H9 (cell line): ENCODE data around the gene DBH. TPM values are rescaled to one million over a fixed set of nuclear protein-coding genes. Genes with fewer than 3 reads are reported as not detected.

ENCODE experiments used
- DNase-seq: peaks from one replicate; pipeline ENCODE4 v3.0.0-alpha.2; 2017
- H2AFZ ChIP-seq: one replicate; pipeline ENCODE4 v1.6.1; 2013; ENCODE audit warnings: mild to moderate bottlenecking, low read length, control low read depth, moderate library complexity
- H2AK5ac ChIP-seq: 2 replicates; pipeline ENCODE4 v1.6.1; 2013; ENCODE audit warnings: low read length, control low read depth, mixed read lengths; ENCODE audit not compliant: insufficient read length
- H2BK120ac ChIP-seq: one replicate; pipeline ENCODE4 v1.6.1; 2013; ENCODE audit warnings: low read depth, mild to moderate bottlenecking, low read length, control low read depth, inconsistent platforms; ENCODE audit not compliant: poor library complexity, severe bottlenecking
- H2BK12ac ChIP-seq: 2 replicates; pipeline ENCODE4 v1.6.1; 2013; ENCODE audit warnings: low read length, control low read depth, mixed read lengths, low read depth; ENCODE audit not compliant: insufficient read length
- H2BK15ac ChIP-seq: 2 replicates; pipeline ENCODE4 v1.6.1; 2013; ENCODE audit warnings: low read depth, low read length, control low read depth
- H2BK20ac ChIP-seq: one replicate; pipeline ENCODE4 v1.6.1; 2013; ENCODE audit warnings: low read depth, mild to moderate bottlenecking, low read length, control low read depth, inconsistent platforms; ENCODE audit not compliant: poor library complexity, severe bottlenecking
- H2BK5ac ChIP-seq: 2 replicates; pipeline ENCODE4 v1.6.1; 2013; ENCODE audit warnings: low read length, control low read depth, mixed read lengths; ENCODE audit not compliant: insufficient read length
- H3K14ac ChIP-seq: 2 replicates; pipeline ENCODE4 v1.6.1; 2013; ENCODE audit warnings: low read length, control low read depth; ENCODE audit not compliant: insufficient read depth
- H3K18ac ChIP-seq: 2 replicates; pipeline ENCODE4 v1.6.1; 2013; ENCODE audit warnings: low read depth, mild to moderate bottlenecking, mixed read lengths, low read length, control low read depth; ENCODE audit not compliant: insufficient read length
- H3K23ac ChIP-seq: 2 replicates; pipeline ENCODE4 v1.6.1; 2013; ENCODE audit warnings: low read length, control low read depth, mixed read lengths, low read depth; ENCODE audit not compliant: insufficient read length
- H3K23me2 ChIP-seq: 2 replicates; pipeline ENCODE4 v1.6.1; 2013; ENCODE audit warnings: low read depth, mild to moderate bottlenecking, mixed read lengths, low read length, control low read depth; ENCODE audit not compliant: insufficient read length, poor library complexity, severe bottlenecking
- H3K27ac ChIP-seq: 2 replicates; pipeline ENCODE4 v1.5.1; 2013; ENCODE audit warnings: low read length, control low read depth, mixed read lengths, low read depth; ENCODE audit not compliant: insufficient read length
- H3K27me3 ChIP-seq: 2 replicates; pipeline ENCODE4 v1.6.1; 2013; ENCODE audit warnings: low read length, control low read depth, inconsistent platforms; ENCODE audit not compliant: insufficient read depth
- H3K4ac ChIP-seq: 2 replicates; pipeline ENCODE4 v1.6.1; 2013; ENCODE audit warnings: low read depth, mild to moderate bottlenecking, control low read depth, inconsistent platforms, low read length, moderate library complexity
- H3K4me1 ChIP-seq: 2 replicates; pipeline ENCODE4 v1.6.1; 2013; ENCODE audit warnings: low read length, control low read depth, inconsistent platforms; ENCODE audit not compliant: insufficient read depth
- H3K4me2 ChIP-seq: 2 replicates; pipeline ENCODE4 v1.6.1; 2013; ENCODE audit warnings: low read length, control low read depth, mixed read lengths; ENCODE audit not compliant: insufficient read length, insufficient read depth
- H3K56ac ChIP-seq: 2 replicates; pipeline ENCODE4 v1.6.1; 2013; ENCODE audit warnings: low read depth, mild to moderate bottlenecking, mixed read lengths, low read length, control low read depth; ENCODE audit not compliant: insufficient read length
- H3K79me1 ChIP-seq: 2 replicates; pipeline ENCODE4 v1.6.1; 2013; ENCODE audit warnings: low read depth, mild to moderate bottlenecking, moderate library complexity, low read length, control low read depth, inconsistent platforms; ENCODE audit not compliant: insufficient read depth, poor library complexity, severe bottlenecking
- H3K79me2 ChIP-seq: 2 replicates; pipeline ENCODE4 v1.6.1; 2013; ENCODE audit warnings: low read length, control low read depth, inconsistent platforms; ENCODE audit not compliant: insufficient read depth
- H3K9ac ChIP-seq: 2 replicates; pipeline ENCODE4 v1.6.1; 2013; ENCODE audit warnings: low read length, control low read depth, mixed read lengths; ENCODE audit not compliant: insufficient read length; ENCODE audit errors: extremely low read depth
- H3K9me3 ChIP-seq: one replicate; pipeline ENCODE4 v1.6.1; 2013; ENCODE audit warnings: low read depth, low read length, inconsistent platforms; ENCODE audit not compliant: control insufficient read depth
- H3T11ph ChIP-seq: one replicate; pipeline ENCODE4 v1.6.1; 2013; ENCODE audit warnings: mild to moderate bottlenecking, low read length, control low read depth, inconsistent platforms
- H4K20me1 ChIP-seq: one replicate; pipeline ENCODE4 v1.6.1; 2013; ENCODE audit not compliant: control insufficient read depth, insufficient read length, insufficient read depth
- H4K5ac ChIP-seq: 2 replicates; pipeline ENCODE4 v1.6.1; 2013; ENCODE audit warnings: low read depth, mild to moderate bottlenecking, mixed read lengths, low read length, control low read depth; ENCODE audit not compliant: insufficient read length
- H4K8ac ChIP-seq: replicated peaks from 2 replicates; pipeline ENCODE4 v1.6.1; 2013; ENCODE audit warnings: low read length, control low read depth, mixed read lengths, low read depth; ENCODE audit not compliant: insufficient read length
- H4K91ac ChIP-seq: 2 replicates; pipeline ENCODE4 v1.6.1; 2013; ENCODE audit warnings: low read depth, mild to moderate bottlenecking, moderate library complexity, mixed read lengths, low read length, control low read depth; ENCODE audit not compliant: insufficient read length
- H3K27ac Mint-ChIP-seq, 3 experiments: 2 replicates in 2 of 3; 3 replicates in 1 of 3; pipeline ENCODE4 v1.8.0; 2020 to 2021; ENCODE audit warnings: mixed read lengths in 3 of 3, mild to moderate bottlenecking in 1 of 3, moderate library complexity in 1 of 3
- H3K27me3 Mint-ChIP-seq: 2 replicates; pipeline ENCODE4 v1.8.0; 2021; ENCODE audit warnings: low read depth, mild to moderate bottlenecking, moderate library complexity, mixed read lengths
- H3K36me3 Mint-ChIP-seq, 3 experiments: 2 replicates in 2 of 3; 3 replicates in 1 of 3; pipeline ENCODE4 v1.8.0; 2020 to 2021; ENCODE audit warnings: low read depth in 3 of 3, mixed read lengths in 3 of 3; ENCODE audit not compliant: insufficient read depth in 1 of 3
- H3K4me1 Mint-ChIP-seq, 2 experiments: 2 replicates each; pipeline ENCODE4 v1.8.0; 2020; ENCODE audit warnings: mixed read lengths in 2 of 2
- H3K4me3 Mint-ChIP-seq, 2 experiments: 2 replicates in 1 of 2; 3 replicates in 1 of 2; pipeline ENCODE4 v1.8.0; 2020 to 2021; ENCODE audit warnings: mild to moderate bottlenecking in 2 of 2, mixed read lengths in 2 of 2, moderate library complexity in 1 of 2
- H3K9me3 Mint-ChIP-seq, 2 experiments: 2 replicates in 1 of 2; 3 replicates in 1 of 2; pipeline ENCODE4 v1.8.0; 2020; ENCODE audit warnings: mild to moderate bottlenecking in 2 of 2, mixed read lengths in 2 of 2, moderate library complexity in 1 of 2
- CTCF ChIP-seq: fragments of 200-600 bp; sonication (generic); conservative IDR thresholded peaks from 3 replicates; pipeline ENCODE4 v1.8.0; 2021; ENCODE audit warnings: antibody characterized with exemption, mild to moderate bottlenecking
- WGBS: extraction: QIAGEN DNeasy Blood & Tissue Kit; methylation state at CpG from one replicate; pipeline ENCODE4 v1.1.7; 2013; ENCODE audit warnings: missing lambda C conversion rate, low lambda C conversion rate, mixed read lengths; ENCODE audit not compliant: insufficient read length; ENCODE audit errors: extremely low coverage; 5-methylcytosine and 5-hydroxymethylcytosine counted together
- total RNA-seq: library from RNA; stranded (reverse); gene quantifications from 2 replicates; pipeline ENCODE4 v1.2.1, GENCODE V29; 2021

DBH gene
- total RNA-seq, 1 experiment from 2014 or later, result not detected

- Histone ChIP-seq H3K18ac (no peak overlapping the region), H3K9ac (no peak overlapping the region), H3K23ac (no peak overlapping the region), H2AK5ac (no peak overlapping the region), H4K8ac (no peak overlapping the region), H3K9me3 (no peaks in the 10 kb centered on the region), H4K20me1 (no peaks in the 10 kb centered on the region), H2AFZ (no peak overlapping the region), H3K79me2 (no peaks in the 10 kb centered on the region), H3K23me2 (no peaks in the 10 kb centered on the region), H3T11ph (no peak overlapping the region), H3K4me2 (no peak overlapping the region), H4K5ac (no peak overlapping the region), H2BK120ac (no peak overlapping the region), H2BK20ac (no peak overlapping the region), H3K4me1 (no peaks in the 10 kb centered on the region), H3K4ac (no peak overlapping the region), H2BK5ac (no peak overlapping the region), H2BK12ac (no peak overlapping the region), H2BK15ac (no peak overlapping the region), H3K56ac (no peak overlapping the region), H3K27me3 (no peaks in the 10 kb centered on the region), H3K79me1 (no peaks in the 10 kb centered on the region), H3K27ac (no peak overlapping the region), H4K91ac (no peak overlapping the region), H3K14ac (no peak overlapping the region)
- no peak for DNase-seq
- no CpG with 5 or more reads among the region's 3 CpGs for WGBS
- Mint-ChIP-seq H3K27ac (no peak overlapping the region; a peak in 1 of 7 replicates), H3K27me3 (peaks cover 43% of the 10 kb centered on the region), H3K4me1 (peaks cover 0 to 3% of the 10 kb centered on the region in 2 experiments; a peak in 1 of 4 replicates), H3K36me3 (peaks cover 0 to 7% (median 0%) of the 10 kb centered on the region in 3 experiments; a peak in 3 of 7 replicates), H3K4me3 (no peak overlapping the region), H3K9me3 (peaks cover 13 to 24% of the 10 kb centered on the region in 2 experiments)
- no peak for TF ChIP-seq CTCF
Measured at GRCh38 chr9:133627341-133627740, 8.8 kb upstream of the DBH start.
